Frontal cortex (tissue), 4 donors: ENCODE data around the gene MAPK14. TPM values are rescaled to one million over a fixed set of nuclear protein-coding genes. Genes with fewer than 3 reads are reported as not detected.
A peak's percentile ranks its signal among the peaks of the same experiment; 100 is the strongest.
"Not testable (repeated sequence)": the region's sequence is repeated elsewhere in the genome, so short reads cannot be mapped to it uniquely, and the experiment has no call there.

Experiments used
- DNase-seq, 2 donors: peaks; one replicate each; pipeline ENCODE4 v3.0.0; 2012; ENCODE audit warnings: low spot score in 2 of 2
- FAIRE-seq: peaks from 2 replicates; lab custom pipeline; 2012; peaks lifted over from hg19 to GRCh38; lab: Jason Lieb, UNC
- total RNA-seq: library from RNA; depleted of rRNA; stranded (reverse); fragments of >200 nt; gene quantifications from one replicate; pipeline ENCODE4 v1.2.3, GENCODE V29; 2014
- donor health status: control.
- donor health status: control.
- donor health status: control.

The MAPK14 gene
- 34.2 TPM for total RNA-seq

- FAIRE-seq (peak; percentile 55), DNase-seq (peak; percentile 96 to 97)
Observed at GRCh38 chr6:36027501-36028087, at the start of gene MAPK14. MAPK14 (plus strand) TSS chr6:36027808; CDS start chr6:36028158, 350 bp downstream.

GRCh38 chr6:35980126-35980525, 47.5 kb upstream of the MAPK14 start:
- DNase-seq, FAIRE-seq: not testable (repeated sequence)

GRCh38 chr6:35980991-35981645, 46.5 kb upstream of the MAPK14 start:
- DNase-seq (no peak), FAIRE-seq (no peak)

- DNase-seq, result no peak
Observed at GRCh38 chr6:35984701-35985100, 42.9 kb upstream of the MAPK14 start.

DNA sequence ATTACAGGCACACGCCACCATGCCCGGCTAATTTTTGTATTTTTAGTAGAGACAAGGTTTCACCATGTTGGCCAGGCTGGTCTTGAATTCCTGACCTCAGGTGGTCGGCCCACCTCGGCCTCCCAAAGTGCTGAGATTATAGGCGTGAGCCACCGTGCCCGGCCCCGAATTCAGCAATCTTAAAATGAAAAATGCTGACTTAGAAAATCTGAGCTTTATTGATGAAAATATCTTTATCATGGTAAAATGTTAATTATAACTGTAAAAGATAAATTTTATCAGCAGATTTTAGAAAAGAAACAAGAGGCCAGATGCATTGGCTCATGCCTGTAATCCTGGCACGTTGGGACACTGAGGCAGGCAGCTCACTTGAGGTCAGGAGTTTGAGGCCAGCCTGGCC, 39.6 kb upstream of the MAPK14 start:
- not testable (repeated sequence) for DNase-seq, FAIRE-seq

More at GRCh38 chr6:35984701-35985100, 42.9 kb upstream of the MAPK14 start:
- no peak for FAIRE-seq

- DNase-seq, result no peak
- no peak for FAIRE-seq
Observed at GRCh38 chr6:35993150-35993549, 34.5 kb upstream of the MAPK14 start.

- no peak for FAIRE-seq
- no peak for DNase-seq
Observed at GRCh38 chr6:36000451-36000850, 27.2 kb upstream of the MAPK14 start.

- FAIRE-seq, result no peak
- no peak for DNase-seq
Observed at GRCh38 chr6:36015666-36016065, 11.9 kb upstream of the MAPK14 start.

GRCh38 chr6:36018339-36018738, 9.3 kb upstream of the MAPK14 start:
- no peak for DNase-seq
- FAIRE-seq, result no peak

DNA sequence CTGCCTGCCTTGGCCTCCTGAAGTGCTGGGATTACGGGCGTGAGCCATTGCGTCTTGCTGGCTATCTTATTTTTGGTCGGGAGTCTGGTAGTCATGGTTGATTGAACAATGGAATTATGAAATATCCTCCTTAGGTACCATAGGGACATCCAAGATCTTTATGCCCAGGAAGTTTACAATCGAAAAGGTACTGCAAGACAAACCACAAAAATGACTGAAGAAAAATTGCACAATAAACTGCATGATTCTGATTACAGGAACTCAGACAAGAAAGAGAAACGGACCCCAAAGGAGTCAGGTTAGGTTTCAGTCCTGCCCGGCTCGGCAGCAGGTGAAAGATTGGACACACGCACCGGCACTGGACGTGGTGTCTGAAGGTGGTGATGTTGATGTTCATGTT, 8.4 kb upstream of the MAPK14 start:
- FAIRE-seq (no peak), DNase-seq (no peak)

- FAIRE-seq, result no peak
- no peak for DNase-seq
Observed at GRCh38 chr6:36020154-36020553, 7.5 kb upstream of the MAPK14 start.

DNA sequence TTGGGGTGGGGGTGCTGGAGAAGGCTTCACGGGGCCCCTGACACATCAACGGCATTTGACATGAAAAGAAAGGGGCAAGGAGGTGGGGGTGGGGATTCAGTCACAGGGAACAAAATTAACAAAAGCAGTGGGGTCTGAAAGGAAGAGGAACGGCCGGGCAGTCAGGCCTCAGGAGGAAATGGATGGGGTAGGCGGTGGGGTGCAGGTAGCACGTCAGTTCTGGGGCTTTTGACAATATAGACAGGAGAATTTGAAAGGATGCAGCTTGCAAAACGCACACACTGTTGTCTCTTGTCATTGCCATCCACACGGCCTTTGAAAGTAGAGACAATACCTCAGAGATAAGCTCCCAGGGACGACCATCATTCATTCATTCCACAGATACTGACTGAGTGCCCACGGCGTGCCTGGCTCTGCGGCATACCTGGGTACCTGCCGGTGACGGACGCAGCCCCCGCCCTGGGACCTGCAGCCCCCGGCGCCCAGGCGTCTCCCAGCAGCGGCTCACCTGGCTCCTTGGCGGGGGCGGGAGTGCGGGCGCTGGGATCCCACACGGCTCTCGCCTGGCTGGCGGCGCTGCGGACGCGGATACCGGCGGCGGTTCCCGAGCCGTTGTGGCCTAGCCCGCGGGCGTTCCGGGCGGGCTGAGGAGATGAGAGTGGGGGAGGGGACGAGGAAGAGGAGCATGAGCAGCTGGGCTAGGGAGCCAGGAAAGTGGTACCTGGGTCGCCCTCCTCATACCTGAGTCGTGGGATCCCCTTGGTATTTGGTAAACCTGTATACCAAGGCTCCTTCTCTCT, 3.4 kb upstream of the MAPK14 start, which contains the start of gene SLC26A8:
Gene SLC26A8 (minus strand): TSS at position 646 of the 800 bp plus-strand sequence. CDS start 4,934 bp downstream, outside the sequence.
- FAIRE-seq, result no peak
- DNase-seq, result peak in 1 of 2 donors; percentile 40

GRCh38 chr6:36025260-36025931, 2.2 kb upstream of the MAPK14 start:
- DNase-seq, result no peak
- no peak for FAIRE-seq

- DNase-seq (no peak), FAIRE-seq (no peak)
Observed at GRCh38 chr6:36025932-36026327, 1.7 kb upstream of the MAPK14 start.

- FAIRE-seq, result no peak
- DNase-seq, result peak; percentile 10 to 18
Observed at GRCh38 chr6:36028088-36028876, 674 bp downstream of the MAPK14 start.

- DNase-seq (peak in 1 of 2 donors; percentile 28), FAIRE-seq (no peak)
Observed at GRCh38 chr6:36028877-36029324, 1.3 kb downstream of the MAPK14 start.

DNA sequence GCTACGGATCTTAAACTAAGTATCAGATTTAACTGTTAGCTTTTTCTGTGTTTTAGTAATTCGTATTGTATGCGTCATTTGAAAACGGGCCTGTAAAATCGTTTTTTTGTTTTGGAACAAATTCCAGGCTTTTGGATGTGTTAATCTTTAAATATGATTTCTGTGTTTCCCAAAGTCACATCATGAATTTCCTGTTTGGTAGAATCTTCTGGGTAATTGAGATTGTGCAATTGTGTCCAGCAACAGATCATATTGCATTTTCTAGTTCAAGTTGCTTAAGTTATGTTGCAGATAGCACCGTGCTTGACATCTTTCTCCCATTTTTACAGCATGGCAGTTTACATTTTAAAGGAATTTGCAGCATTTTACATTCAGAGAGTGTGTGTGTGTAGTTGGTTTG, 1.9 kb downstream of the MAPK14 start:
- DNase-seq (no peak), FAIRE-seq (no peak)

DNA sequence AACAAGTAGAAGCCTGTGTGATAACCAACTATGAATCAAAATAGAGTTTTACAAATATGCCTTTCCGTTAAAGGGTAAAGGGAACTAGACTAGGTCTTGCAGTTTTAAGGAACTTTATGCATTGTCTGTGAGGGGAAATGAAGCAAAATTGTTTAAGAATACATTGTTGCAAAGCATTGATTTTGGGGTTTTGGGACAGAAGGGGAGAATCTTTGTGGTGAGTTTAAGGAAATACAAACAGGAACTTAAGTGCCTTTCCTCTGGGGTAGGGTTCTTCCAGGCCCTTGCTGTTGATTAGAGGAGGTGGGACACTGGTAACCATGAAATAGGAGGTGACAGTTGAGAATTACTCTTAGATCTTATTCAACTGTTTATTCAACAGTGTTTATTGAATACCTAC, 4.7 kb downstream of the MAPK14 start:
- FAIRE-seq (no peak), DNase-seq (no peak)

DNA sequence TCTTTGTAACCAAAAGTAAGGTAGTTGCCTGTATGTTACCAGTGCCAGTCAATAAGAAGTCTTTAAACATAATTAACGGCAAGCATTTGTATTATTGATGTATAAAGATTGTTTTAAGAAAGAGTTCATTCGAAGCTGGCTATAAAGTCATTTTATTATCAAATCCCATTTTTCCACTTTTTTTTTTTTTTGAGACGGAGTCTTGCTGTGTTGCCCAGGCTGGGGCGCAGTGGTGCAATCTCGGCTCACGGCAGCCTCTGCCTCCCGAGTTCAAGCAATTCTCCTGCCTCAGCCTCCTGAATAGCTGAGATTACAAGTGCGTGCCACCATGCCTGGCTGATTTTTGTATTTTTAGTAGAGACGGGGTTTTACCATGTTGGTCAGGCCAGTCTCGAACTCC, 5.5 kb downstream of the MAPK14 start:
- FAIRE-seq, DNase-seq: not testable (repeated sequence)
